SHP77 treated with DMSO at 0.1 percent for 48 hours (cell line): ENCODE measurements around the gene SLC22A23.

Experiments
- DNase-seq: peaks from one replicate; lab custom pipeline; 2025; lab: John Stamatoyannopoulos, UW

The SLC22A23 gene

GRCh38 chr6:3351829-3352524, 104.9 kb downstream of the SLC22A23 start:
- no peak for DNase-seq

GRCh38 chr6:3351105-3351676, 105.7 kb downstream of the SLC22A23 start:
- DNase-seq, result peak; percentile 86

- DNase-seq, result no peak
Observed at GRCh38 chr6:3350252-3350796, 106.5 kb downstream of the SLC22A23 start.

DNA sequence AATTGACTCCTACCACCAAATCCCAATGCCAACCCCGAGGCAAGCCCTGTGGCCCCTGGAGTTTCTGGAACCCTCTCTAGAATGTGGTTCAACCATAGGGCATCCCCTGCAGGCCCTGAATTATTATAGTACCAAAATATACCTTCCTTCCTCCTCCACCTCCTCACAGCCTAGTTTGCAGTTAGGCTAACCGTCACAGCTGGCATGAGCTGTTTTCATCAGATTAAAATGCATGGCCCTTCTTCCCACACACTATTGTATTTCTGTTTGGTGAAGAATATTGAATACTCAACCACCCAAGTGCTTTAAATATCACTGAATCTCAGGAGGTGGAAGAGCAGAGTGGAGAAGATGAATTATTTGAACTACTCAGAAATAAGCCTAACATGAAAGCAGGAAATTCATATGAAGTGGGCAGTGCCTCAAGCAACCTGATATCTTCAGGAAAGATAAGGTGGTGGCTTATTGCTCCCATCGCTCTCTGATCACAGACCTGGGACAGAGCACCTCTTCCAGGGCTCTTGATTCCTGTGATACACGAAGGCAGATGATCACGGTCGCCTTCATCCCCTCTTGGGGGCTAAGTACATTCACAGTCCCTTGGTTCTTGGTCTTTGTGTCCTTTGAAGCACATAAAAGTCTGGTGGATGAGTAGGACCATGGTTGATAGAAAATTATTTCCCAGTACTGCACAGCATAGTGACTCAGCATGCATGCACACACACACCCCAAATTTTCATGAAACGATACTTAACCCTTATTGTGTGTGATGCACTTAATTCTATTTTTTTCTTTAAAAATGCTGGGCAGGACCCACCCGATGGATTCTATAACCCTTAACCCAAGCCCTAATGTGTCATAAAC, 107.2 kb downstream of the SLC22A23 start:
- no peak for DNase-seq

DNA sequence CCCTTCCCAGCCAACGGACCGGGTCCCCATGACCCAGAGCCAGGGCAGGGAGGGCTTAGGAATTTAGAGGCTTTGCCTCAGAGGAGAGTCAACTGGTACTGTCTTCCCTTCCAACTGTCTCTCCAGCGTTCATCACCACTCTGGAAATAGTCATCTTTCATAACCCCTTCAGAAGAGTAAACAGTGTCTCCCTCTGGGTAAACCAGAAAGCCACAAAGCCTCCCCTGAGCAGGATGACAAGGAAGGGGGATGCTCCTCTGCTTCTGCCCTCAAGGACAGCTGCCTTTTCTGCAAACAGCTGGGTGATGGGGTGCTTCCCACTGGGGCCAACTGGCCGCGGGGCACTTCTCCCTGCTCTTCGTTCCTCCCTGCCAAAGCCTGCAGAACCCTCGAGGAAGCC, 108.0 kb downstream of the SLC22A23 start:
- DNase-seq, result no peak

- no peak for DNase-seq
Observed at GRCh38 chr6:3347826-3348225, 109.0 kb downstream of the SLC22A23 start.

- no peak for DNase-seq
Observed at GRCh38 chr6:3347247-3347646, 109.6 kb downstream of the SLC22A23 start.

DNA sequence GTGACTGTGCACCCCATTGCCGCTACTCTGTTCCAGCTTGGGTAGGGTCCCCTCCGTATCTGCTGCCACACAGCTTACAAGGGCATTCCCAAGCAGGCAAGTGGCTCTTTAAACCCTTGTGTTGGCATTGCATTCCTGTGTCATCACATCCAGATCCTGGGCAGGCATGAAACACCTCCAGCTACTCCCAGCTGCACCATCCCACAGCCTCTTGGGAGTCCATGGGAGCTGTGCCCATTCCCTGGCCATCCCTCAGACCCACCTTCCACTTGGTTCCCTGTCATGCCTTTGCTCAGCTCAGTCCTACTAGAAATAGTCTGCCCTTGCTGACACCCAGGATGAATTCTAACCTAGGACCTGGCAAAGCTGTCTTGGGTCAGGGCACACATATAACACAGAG, 110.4 kb downstream of the SLC22A23 start:
- DNase-seq, result no peak

GRCh38 chr6:3345836-3346235, 111.0 kb downstream of the SLC22A23 start:
- no peak for DNase-seq

GRCh38 chr6:3343089-3343883, 113.6 kb downstream of the SLC22A23 start:
- DNase-seq, result no peak

DNA sequence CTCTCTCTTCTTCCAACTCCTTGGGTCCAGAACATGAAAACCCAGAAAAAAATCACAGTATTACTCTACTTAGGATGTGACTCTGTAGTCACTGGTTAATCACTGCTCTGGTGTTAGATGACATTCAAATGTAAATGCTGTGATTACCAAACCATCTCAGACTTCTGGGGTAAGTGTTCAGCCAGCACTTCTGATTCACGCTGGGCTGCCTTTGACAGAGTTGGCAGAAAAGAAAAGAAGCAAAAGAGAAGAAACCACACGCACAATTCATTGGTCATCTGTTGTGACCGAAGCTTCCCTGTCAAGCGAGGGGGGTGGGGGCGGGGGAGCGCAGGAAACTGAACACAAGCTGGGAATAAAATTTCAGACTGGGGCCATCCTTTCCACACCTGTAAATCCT, 115.4 kb downstream of the SLC22A23 start:
- no peak for DNase-seq

DNA sequence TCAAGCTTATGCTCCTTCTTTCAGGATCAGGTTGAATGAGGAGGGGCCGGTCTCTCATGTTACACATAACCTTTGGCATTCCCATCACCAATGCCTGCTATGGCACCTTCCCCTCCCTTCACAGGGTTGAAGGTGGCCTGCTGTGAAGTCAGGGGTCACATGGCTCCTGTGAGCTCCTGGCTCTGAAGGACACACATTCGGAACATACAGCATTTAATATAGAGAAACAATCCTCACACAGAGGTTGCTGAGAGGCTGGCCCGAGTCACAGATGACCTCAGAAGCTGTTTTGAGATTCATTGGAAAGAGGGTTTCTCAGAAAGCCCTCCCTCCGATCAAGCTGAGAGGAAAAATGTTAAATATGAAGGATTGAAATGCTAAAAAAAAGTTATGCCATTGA, 116.0 kb downstream of the SLC22A23 start:
- no peak for DNase-seq

- DNase-seq, result no peak
Observed at GRCh38 chr6:3340358-3340802, 116.5 kb downstream of the SLC22A23 start.

- DNase-seq, result no peak
Observed at GRCh38 chr6:3339811-3340210, 117.0 kb downstream of the SLC22A23 start.

- DNase-seq, result peak; percentile 24
Observed at GRCh38 chr6:3337521-3338350, 119.1 kb downstream of the SLC22A23 start.

DNA sequence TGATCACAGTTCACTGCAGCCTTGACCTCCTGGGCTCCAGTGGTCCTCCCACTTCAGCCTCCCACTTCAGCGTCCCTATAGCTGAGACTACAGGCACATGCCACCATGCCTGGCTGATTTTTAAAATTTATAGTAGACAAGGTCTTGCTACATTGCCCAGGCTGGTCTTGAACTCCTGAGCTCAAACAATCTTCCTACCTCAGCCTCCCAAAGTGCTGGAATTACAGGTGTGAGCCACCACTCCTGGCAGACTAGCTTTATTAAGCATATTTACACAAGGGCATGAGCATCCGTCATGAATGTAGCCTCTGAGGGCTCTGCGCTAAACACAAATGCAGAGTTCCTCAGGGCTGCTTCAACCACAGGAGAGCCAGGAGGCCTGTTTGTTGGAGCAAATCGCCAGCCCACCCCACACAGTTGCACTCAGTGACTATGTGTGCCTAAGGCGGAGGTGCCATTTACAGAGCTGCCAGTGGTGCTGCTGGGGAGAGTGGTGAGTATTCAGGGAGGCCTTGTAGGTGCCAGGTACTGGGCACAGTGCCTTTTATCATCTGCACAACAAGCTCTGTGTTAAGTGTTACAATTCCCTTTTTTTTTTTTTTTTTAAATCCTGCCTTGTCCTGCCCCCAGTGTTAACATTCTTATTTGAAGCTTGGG, 119.9 kb downstream of the SLC22A23 start:
- no peak for DNase-seq

DNA sequence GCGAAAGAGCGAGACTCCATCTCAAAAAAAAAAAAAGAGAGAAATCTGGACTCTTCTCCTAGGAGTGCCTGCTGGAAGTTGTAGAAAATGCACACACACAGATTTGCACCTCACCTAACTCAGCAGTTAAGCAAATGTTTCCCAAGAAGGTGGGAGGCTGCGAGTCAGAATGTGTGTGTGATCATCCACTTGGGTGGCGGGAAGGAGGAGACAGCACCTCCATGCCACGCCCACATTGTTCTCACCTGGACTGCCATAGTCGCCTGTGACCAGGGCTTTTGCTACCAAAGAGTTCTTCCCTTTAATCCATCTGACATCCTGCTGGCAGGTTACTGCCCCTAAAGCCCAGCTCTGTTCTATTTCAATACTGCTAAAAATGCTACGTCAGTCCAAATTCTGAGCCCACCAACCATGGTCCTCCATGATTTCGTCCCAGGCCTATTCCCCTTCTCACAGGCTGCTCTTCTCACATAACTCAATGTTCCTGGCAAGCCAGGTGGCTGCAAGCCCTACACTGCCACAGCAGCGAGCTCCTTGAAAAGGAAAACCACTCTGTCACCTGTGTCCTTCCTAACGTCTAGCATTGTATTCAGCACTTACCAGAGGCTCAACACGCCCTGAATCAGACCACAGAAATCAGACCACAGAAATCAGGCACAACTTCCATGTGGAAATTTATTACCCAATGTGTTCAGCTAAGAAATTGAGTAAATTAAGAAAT, 120.6 kb downstream of the SLC22A23 start:
- no peak for DNase-seq

DNA sequence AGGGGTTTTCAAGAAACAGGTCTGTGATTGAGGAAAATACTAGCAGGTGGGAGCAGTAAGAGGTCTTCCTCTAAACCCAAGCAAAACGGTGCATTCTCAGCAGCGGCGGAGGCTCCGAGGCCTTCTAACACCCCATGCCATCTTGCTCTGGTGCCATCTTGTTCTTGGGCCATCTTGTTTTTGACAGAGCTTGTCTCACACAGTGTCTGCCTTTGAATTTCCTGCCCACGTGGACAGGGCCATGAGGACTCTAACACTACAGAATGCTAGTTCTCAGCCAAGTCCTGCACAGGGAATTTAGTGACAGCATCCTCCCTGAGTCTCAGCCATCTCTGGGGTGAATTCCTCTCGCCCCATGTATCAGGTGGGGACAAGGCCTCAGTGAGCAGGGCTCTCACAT, 121.7 kb downstream of the SLC22A23 start:
- no peak for DNase-seq

GRCh38 chr6:3334555-3334954, 122.3 kb downstream of the SLC22A23 start:
- peak; percentile 87 for DNase-seq

- no peak for DNase-seq
Observed at GRCh38 chr6:3333263-3333662, 123.6 kb downstream of the SLC22A23 start.
